Measurements from ENCODE around the gene NINJ1.

DNA sequence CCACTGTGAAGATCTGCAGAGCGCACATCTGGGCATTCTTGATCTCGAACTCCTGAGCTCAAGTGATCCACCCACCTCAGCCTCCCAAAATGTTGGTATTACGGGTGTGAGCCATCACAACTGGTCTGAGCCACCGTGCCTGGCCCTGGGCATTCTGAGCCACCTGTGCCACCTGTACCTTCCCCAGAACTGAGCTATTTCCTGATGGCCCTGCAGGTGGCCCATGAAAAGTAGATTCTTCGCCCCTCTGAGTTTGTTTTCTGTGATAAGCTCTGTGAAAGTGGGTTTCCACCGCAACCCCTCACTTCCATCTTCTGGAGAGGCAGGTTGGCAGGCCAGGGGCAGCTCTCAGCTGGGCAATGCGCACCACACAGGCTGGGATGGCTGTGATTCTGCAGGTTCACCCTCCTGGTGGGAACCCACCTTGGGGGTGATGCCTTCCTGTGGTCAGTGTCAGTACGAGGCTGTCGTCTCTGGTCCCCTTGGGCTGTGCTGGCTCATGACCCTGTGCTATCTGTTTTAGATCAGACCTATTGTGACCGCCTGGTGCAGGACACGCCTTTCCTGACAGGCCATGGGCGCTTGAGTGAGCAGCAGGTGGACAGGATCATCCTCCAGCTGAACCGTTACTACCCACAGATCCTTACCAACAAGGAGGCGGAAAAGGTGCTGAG, 26.8 kb downstream of the NINJ1 start:
- TF ChIP-seq CTCF (IDR thresholded peaks at IDR 0.05) (no peak), POLR2A (IDR thresholded peaks at IDR 0.05) (no peak)
